ENCODE measurements around the gene TMEM114.

DNA sequence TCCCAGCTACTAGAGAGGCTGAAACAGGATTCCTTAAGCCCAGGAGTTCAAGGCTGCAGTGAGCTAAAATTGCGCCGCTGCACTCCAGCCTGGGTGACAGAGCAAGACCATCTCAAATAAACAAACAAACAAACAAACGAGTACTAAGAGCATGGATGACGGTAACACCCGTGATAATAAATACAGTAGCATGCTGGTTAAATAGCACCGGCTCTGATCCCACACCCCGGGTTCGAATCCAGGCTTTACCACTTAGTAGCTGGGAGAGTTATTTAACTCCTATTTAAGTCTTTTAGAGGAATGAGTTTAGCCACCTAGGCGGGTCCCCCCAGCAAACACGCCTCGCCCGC is 30.9 kb upstream of the TMEM114 start:
- TF ChIP-seq, protein P1, sequence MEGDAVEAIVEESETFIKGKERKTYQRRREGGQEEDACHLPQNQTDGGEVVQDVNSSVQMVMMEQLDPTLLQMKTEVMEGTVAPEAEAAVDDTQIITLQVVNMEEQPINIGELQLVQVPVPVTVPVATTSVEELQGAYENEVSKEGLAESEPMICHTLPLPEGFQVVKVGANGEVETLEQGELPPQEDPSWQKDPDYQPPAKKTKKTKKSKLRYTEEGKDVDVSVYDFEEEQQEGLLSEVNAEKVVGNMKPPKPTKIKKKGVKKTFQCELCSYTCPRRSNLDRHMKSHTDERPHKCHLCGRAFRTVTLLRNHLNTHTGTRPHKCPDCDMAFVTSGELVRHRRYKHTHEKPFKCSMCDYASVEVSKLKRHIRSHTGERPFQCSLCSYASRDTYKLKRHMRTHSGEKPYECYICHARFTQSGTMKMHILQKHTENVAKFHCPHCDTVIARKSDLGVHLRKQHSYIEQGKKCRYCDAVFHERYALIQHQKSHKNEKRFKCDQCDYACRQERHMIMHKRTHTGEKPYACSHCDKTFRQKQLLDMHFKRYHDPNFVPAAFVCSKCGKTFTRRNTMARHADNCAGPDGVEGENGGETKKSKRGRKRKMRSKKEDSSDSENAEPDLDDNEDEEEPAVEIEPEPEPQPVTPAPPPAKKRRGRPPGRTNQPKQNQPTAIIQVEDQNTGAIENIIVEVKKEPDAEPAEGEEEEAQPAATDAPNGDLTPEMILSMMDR (conservative IDR thresholded peaks at IDR 0.05 in 1 of 2, IDR thresholded peaks at IDR 0.05 in 1 of 2; ENCODE audit: low read depth in 1 of 2, low read length in 2 of 2): no peak
- no peak for TF ChIP-seq EZH2 (IDR thresholded peaks at IDR 0.05; ENCODE audit: low read length, missing control alignments)

Measured in fibroblast of lung (primary cell).